Measurements from ENCODE around the gene CERKL.

The CERKL gene

GRCh38 chr2:181626671-181627070 is 30.2 kb downstream of the CERKL start:
- no peak for DNase-seq (ENCODE audit: low read depth in 2 of 2)

- DNase-seq (ENCODE audit: low read depth in 2 of 2): no peak
Measured at GRCh38 chr2:181623159-181623558, 33.7 kb downstream of the CERKL start.

GRCh38 chr2:181621779-181622490 is 35.0 kb downstream of the CERKL start:
- no peak for DNase-seq (ENCODE audit: low read depth in 2 of 2)

GRCh38 chr2:181619516-181619915 is 37.4 kb downstream of the CERKL start:
- DNase-seq (ENCODE audit: low read depth in 2 of 2): no peak

- no peak for DNase-seq (ENCODE audit: low read depth in 2 of 2)
Measured at GRCh38 chr2:181616715-181617114, 40.2 kb downstream of the CERKL start.

GRCh38 chr2:181614874-181615638 is 41.8 kb downstream of the CERKL start:
- DNase-seq (ENCODE audit: low read depth in 2 of 2): no peak

- DNase-seq (ENCODE audit: low read depth in 2 of 2): no peak
Measured at GRCh38 chr2:181613241-181613640, 43.7 kb downstream of the CERKL start.

- DNase-seq (ENCODE audit: low read depth in 2 of 2): no peak
Measured at GRCh38 chr2:181607629-181608590, 49.0 kb downstream of the CERKL start.

- DNase-seq (ENCODE audit: low read depth in 2 of 2): no peak
Measured at GRCh38 chr2:181605889-181606837, 50.7 kb downstream of the CERKL start.

GRCh38 chr2:181602017-181602416 is 54.9 kb downstream of the CERKL start:
- DNase-seq (ENCODE audit: low read depth in 2 of 2): no peak

- DNase-seq (ENCODE audit: low read depth in 2 of 2): no peak
Measured at GRCh38 chr2:181596556-181596955, 60.3 kb downstream of the CERKL start.

GRCh38 chr2:181594322-181594721 is 62.6 kb downstream of the CERKL start:
- no peak for DNase-seq (ENCODE audit: low read depth in 2 of 2)

GRCh38 chr2:181589779-181590178 is 67.1 kb downstream of the CERKL start:
- DNase-seq (ENCODE audit: low read depth in 2 of 2): no peak

GRCh38 chr2:181588546-181588945 is 68.4 kb downstream of the CERKL start:
- DNase-seq (ENCODE audit: low read depth in 2 of 2): no peak

- no peak for DNase-seq (ENCODE audit: low read depth in 2 of 2)
Measured at GRCh38 chr2:181586569-181587081, 70.3 kb downstream of the CERKL start.

- DNase-seq (ENCODE audit: low read depth in 2 of 2): no peak
Measured at GRCh38 chr2:181585732-181586131, 71.2 kb downstream of the CERKL start.

- no peak for DNase-seq (ENCODE audit: low read depth in 2 of 2)
Measured at GRCh38 chr2:181581534-181581933, 75.4 kb downstream of the CERKL start.

GRCh38 chr2:181578829-181579228 is 78.1 kb downstream of the CERKL start:
- DNase-seq (ENCODE audit: low read depth in 2 of 2): no peak

- DNase-seq (ENCODE audit: low read depth in 2 of 2): no peak
Measured at GRCh38 chr2:181576431-181576830, 80.5 kb downstream of the CERKL start.

- DNase-seq (ENCODE audit: low read depth in 2 of 2): no peak
Measured at GRCh38 chr2:181575650-181576025, 81.3 kb downstream of the CERKL start.
